ENCODE results near the gene CYREN.

DNA sequence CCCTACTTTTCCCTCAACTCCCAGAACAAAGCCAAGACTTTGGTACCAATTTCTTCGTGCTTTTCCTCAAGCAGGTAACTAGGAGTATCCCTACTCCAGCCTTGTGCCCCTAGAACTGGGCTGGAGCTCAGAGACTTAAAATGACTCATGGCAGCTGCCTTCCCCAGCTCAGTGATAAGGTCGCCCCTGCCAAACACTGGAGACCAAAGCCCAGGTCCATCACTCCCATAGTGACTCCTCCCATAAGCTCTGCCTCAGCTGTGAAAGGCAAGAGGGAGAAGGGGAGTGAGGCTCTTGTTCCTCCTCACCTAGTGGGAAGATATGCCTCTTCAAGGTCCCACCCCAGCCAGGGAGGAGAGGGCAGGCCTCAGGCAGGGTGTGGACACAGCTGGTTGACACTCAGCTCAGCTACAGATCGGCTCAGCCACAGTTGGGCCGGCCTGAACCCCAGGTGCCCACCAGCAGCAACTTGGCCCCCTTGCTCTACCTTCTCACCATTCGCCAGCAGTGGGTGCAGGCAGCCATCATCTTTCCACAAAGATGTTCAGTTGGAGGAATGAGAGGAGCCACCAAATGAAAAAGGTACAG is 13.8 kb upstream of the CYREN start:
- TF ChIP-seq, protein P1, sequence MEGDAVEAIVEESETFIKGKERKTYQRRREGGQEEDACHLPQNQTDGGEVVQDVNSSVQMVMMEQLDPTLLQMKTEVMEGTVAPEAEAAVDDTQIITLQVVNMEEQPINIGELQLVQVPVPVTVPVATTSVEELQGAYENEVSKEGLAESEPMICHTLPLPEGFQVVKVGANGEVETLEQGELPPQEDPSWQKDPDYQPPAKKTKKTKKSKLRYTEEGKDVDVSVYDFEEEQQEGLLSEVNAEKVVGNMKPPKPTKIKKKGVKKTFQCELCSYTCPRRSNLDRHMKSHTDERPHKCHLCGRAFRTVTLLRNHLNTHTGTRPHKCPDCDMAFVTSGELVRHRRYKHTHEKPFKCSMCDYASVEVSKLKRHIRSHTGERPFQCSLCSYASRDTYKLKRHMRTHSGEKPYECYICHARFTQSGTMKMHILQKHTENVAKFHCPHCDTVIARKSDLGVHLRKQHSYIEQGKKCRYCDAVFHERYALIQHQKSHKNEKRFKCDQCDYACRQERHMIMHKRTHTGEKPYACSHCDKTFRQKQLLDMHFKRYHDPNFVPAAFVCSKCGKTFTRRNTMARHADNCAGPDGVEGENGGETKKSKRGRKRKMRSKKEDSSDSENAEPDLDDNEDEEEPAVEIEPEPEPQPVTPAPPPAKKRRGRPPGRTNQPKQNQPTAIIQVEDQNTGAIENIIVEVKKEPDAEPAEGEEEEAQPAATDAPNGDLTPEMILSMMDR (IDR thresholded peaks at IDR 0.05), result no peak
- TF ChIP-seq EP300 (IDR thresholded peaks at IDR 0.05), result no peak

All from sigmoid colon (tissue), 4 donors.